ENCODE results near the gene TTYH3.

Gene TTYH3

GRCh38 chr7:2616387-2617324, 15.1 kb upstream of the TTYH3 start:
- DNase-seq (ENCODE audit: low read depth): no peak

- no peak for DNase-seq (ENCODE audit: low read depth)
Observed at GRCh38 chr7:2617325-2617905, 14.4 kb upstream of the TTYH3 start.

- DNase-seq (ENCODE audit: low read depth): peak; percentile 88
Observed at GRCh38 chr7:2619116-2619515, 12.7 kb upstream of the TTYH3 start.

GRCh38 chr7:2621061-2621828, 10.5 kb upstream of the TTYH3 start:
- DNase-seq (ENCODE audit: low read depth): peak; percentile 81

GRCh38 chr7:2621948-2622640, 9.7 kb upstream of the TTYH3 start:
- DNase-seq (ENCODE audit: low read depth): no peak

- DNase-seq (ENCODE audit: low read depth): no peak
Observed at GRCh38 chr7:2622869-2623697, 8.7 kb upstream of the TTYH3 start.

GRCh38 chr7:2623698-2624014, 8.1 kb upstream of the TTYH3 start:
- DNase-seq (ENCODE audit: low read depth): no peak

GRCh38 chr7:2624293-2624886, 7.4 kb upstream of the TTYH3 start:
- DNase-seq (ENCODE audit: low read depth): no peak

- peak; percentile 79 for DNase-seq (ENCODE audit: low read depth)
Observed at GRCh38 chr7:2626498-2627117, 5.2 kb upstream of the TTYH3 start.

- DNase-seq (ENCODE audit: low read depth): no peak
Observed at GRCh38 chr7:2627258-2628129, 4.3 kb upstream of the TTYH3 start.

- no peak for DNase-seq (ENCODE audit: low read depth)
Observed at GRCh38 chr7:2628130-2628482, 3.7 kb upstream of the TTYH3 start.

GRCh38 chr7:2628891-2629290, 2.9 kb upstream of the TTYH3 start:
- DNase-seq (ENCODE audit: low read depth): no peak

GRCh38 chr7:2629746-2630681, 1.8 kb upstream of the TTYH3 start:
- no peak for DNase-seq (ENCODE audit: low read depth)

- peak; percentile 78 for DNase-seq (ENCODE audit: low read depth)
Observed at GRCh38 chr7:2632733-2633537, 1.1 kb downstream of the TTYH3 start.

- DNase-seq (ENCODE audit: low read depth): peak; percentile 92
Observed at GRCh38 chr7:2633538-2634266, 1.9 kb downstream of the TTYH3 start.

GRCh38 chr7:2634267-2635145, 2.7 kb downstream of the TTYH3 start:
- no peak for DNase-seq (ENCODE audit: low read depth)
